HL-60 (cell line): ENCODE data around the gene ITPR3.

Source experiments
- GABPA ChIP-seq: IDR thresholded peaks from 2 replicates; pipeline ENCODE4 v1.6.1; 2012; ENCODE audit warnings: low read depth
- POLR2AphosphoS5 ChIP-seq: IDR thresholded peaks from 2 replicates; pipeline ENCODE4 v1.6.1; 2012; ENCODE audit warnings: low read depth
- TF ChIP-seq, protein P1 (sequence below): IDR thresholded peaks from one replicate; pipeline ENCODE4 v1.5.1; 2011; ENCODE audit warnings: low read length, control low read depth, inconsistent platforms; ENCODE audit not compliant: insufficient read depth

DNA sequence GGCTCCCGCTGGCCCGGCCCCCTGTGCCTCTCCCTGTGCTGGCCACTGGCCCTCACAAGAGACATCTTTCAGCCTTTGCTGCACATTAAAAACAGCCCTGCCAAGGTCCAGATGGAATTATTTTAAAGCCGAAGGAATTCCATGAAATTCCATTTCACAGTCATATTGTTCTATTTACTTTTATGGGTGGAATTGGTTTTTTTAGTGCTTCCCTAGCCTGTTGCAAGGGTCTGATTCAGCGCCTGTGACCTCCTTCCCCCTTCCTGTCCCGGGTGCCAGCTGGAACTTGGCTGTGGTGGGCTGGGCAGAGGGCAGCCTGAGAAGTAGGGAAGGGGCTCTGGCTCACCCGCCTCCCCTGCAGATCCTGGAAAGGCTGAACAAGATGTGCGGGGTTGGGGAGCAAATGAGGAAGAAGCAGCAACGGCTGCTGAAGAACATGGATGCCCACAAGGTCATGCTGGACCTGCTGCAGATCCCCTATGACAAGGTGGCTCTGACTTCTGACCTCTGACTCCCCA, 56.1 kb downstream of the ITPR3 start:
- TF ChIP-seq, protein P1, sequence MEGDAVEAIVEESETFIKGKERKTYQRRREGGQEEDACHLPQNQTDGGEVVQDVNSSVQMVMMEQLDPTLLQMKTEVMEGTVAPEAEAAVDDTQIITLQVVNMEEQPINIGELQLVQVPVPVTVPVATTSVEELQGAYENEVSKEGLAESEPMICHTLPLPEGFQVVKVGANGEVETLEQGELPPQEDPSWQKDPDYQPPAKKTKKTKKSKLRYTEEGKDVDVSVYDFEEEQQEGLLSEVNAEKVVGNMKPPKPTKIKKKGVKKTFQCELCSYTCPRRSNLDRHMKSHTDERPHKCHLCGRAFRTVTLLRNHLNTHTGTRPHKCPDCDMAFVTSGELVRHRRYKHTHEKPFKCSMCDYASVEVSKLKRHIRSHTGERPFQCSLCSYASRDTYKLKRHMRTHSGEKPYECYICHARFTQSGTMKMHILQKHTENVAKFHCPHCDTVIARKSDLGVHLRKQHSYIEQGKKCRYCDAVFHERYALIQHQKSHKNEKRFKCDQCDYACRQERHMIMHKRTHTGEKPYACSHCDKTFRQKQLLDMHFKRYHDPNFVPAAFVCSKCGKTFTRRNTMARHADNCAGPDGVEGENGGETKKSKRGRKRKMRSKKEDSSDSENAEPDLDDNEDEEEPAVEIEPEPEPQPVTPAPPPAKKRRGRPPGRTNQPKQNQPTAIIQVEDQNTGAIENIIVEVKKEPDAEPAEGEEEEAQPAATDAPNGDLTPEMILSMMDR = no peak
- TF ChIP-seq POLR2AphosphoS5 (no peak), GABPA (no peak)
